IMR-90 (cell line): ENCODE measurements around the gene CT45A9. TPM values are rescaled to one million over a fixed set of nuclear protein-coding genes. Genes with fewer than 3 reads are reported as not detected.
"Not testable (repeated sequence)": the region's sequence is repeated elsewhere in the genome, so short reads cannot be mapped to it uniquely, and the experiment has no call there.

Experiments used
- ATAC-seq: fragments of 200-7000 bp; cut with Tn5 transposase; 2 replicates; pipeline ENCODE4 v1.9.1; 2020; ENCODE audit warnings: low read depth, mild to moderate bottlenecking, moderate library complexity
- BruUV-seq: library from RNA; stranded (reverse); fragments of 400-500 nt; replicated peaks from 2 replicates; lab custom pipeline; 2021; lab: Mats Ljungman, UMichigan
- CTCF ChIA-PET: fragments of 300-600 bp; formaldehyde crosslinking; extraction: SDS; loops from one replicate; lab custom pipeline; 2021; ENCODE audit warnings: antibody characterized with exemption; lab: Yijun Ruan, JAX
- POLR2A ChIA-PET: fragments of 300-600 bp; sonication (Branson Sonifier 250); formaldehyde crosslinking; loops from one replicate; lab custom pipeline; 2022; ENCODE audit warnings: antibody characterized with exemption; ENCODE audit not compliant: unreplicated experiment; lab: Charles Lee
- DNase-seq: peaks from one replicate; pipeline ENCODE4 v3.0.0; 2013
- H2AFZ ChIP-seq: replicated peaks from 2 replicates; pipeline ENCODE3; 2013; ENCODE audit warnings: low read length, mild to moderate bottlenecking; ENCODE audit not compliant: poor library complexity
- H2AK5ac ChIP-seq: 2 replicates; pipeline ENCODE4 v1.6.1; 2013; ENCODE audit warnings: low read depth, low read length, inconsistent platforms
- H2AK9ac ChIP-seq: replicated peaks from 2 replicates; pipeline ENCODE3; 2013; ENCODE audit warnings: mild to moderate bottlenecking, low read depth, low read length, moderate library complexity; ENCODE audit not compliant: poor library complexity
- H2BK120ac ChIP-seq: 2 replicates; pipeline ENCODE4 v1.6.1; 2013; ENCODE audit warnings: low read depth, low read length, inconsistent platforms
- H2BK15ac ChIP-seq: 3 replicates; pipeline ENCODE4 v1.6.1; 2013; ENCODE audit warnings: low read depth, low read length, inconsistent platforms
- H2BK20ac ChIP-seq: 2 replicates; pipeline ENCODE4 v1.6.1; 2013; ENCODE audit warnings: low read depth, mild to moderate bottlenecking, inconsistent platforms, low read length, moderate library complexity
- H2BK5ac ChIP-seq: 2 replicates; pipeline ENCODE4 v1.6.1; 2013; ENCODE audit warnings: mild to moderate bottlenecking, low read depth, low read length, inconsistent platforms; ENCODE audit not compliant: poor library complexity, severe bottlenecking
- H3K14ac ChIP-seq: replicated peaks from 2 replicates; pipeline ENCODE4 v1.6.1; 2013; ENCODE audit warnings: low read depth, low read length, inconsistent platforms
- H3K18ac ChIP-seq: 2 replicates; pipeline ENCODE4 v1.6.1; 2013; ENCODE audit warnings: low read depth, low read length, control low read depth
- H3K23ac ChIP-seq: 2 replicates; pipeline ENCODE4 v1.6.1; 2013; ENCODE audit warnings: low read depth, low read length, inconsistent platforms
- H3K27ac ChIP-seq: 2 replicates; pipeline ENCODE4 v1.5.1; 2013; ENCODE audit warnings: mild to moderate bottlenecking, control low read depth, low read length; ENCODE audit not compliant: insufficient read depth
- H3K27me3 ChIP-seq: 2 replicates; pipeline ENCODE4 v1.6.1; 2013; ENCODE audit warnings: low read length; ENCODE audit not compliant: control insufficient read depth, insufficient read depth
- H3K36me3 ChIP-seq: 2 replicates; pipeline ENCODE4 v1.6.1; 2013; ENCODE audit warnings: low read length, mixed read lengths; ENCODE audit not compliant: control insufficient read depth, insufficient read depth
- H3K4ac ChIP-seq: 2 replicates; pipeline ENCODE4 v1.6.1; 2013; ENCODE audit warnings: low read depth, low read length, inconsistent platforms
- H3K4me1 ChIP-seq: 2 replicates; pipeline ENCODE4 v1.6.1; 2013; ENCODE audit warnings: low read length, mixed read lengths; ENCODE audit not compliant: control insufficient read depth, insufficient read depth
- H3K4me2 ChIP-seq: 2 replicates; pipeline ENCODE4 v1.6.1; 2013; ENCODE audit warnings: low read depth, mild to moderate bottlenecking, control low read depth, low read length, moderate library complexity
- H3K4me3 ChIP-seq: 2 replicates; pipeline ENCODE4 v1.5.1; 2013; ENCODE audit warnings: low read depth, mild to moderate bottlenecking, control low read depth, low read length, moderate library complexity; ENCODE audit not compliant: insufficient read depth
- H3K56ac ChIP-seq: 2 replicates; pipeline ENCODE4 v1.6.1; 2013; ENCODE audit warnings: low read length, inconsistent platforms; ENCODE audit not compliant: insufficient read depth; ENCODE audit errors: extremely low read depth
- H3K79me1 ChIP-seq, 2 experiments: 2 replicates each; pipeline ENCODE4 v1.6.1; 2013; ENCODE audit warnings: low read length in 2 of 2, inconsistent platforms in 1 of 2, low read depth in 1 of 2
- H3K9ac ChIP-seq: 2 replicates; pipeline ENCODE4 v1.6.1; 2013; ENCODE audit warnings: low read depth, low read length, control low read depth
- H3K9me1 ChIP-seq: 2 replicates; pipeline ENCODE4 v1.6.1; 2013; ENCODE audit warnings: low read length, inconsistent platforms; ENCODE audit not compliant: insufficient read depth
- H3K9me3 ChIP-seq: 2 replicates; pipeline ENCODE4 v1.6.1; 2013; ENCODE audit warnings: low read length; ENCODE audit not compliant: control insufficient read depth, insufficient read depth
- H4K20me1 ChIP-seq: 2 replicates; pipeline ENCODE4 v1.6.1; 2013; ENCODE audit warnings: low read length, inconsistent platforms; ENCODE audit not compliant: insufficient read depth
- H4K5ac ChIP-seq: 2 replicates; pipeline ENCODE4 v1.6.1; 2013; ENCODE audit warnings: mild to moderate bottlenecking, low read depth, low read length, control low read depth
- H4K8ac ChIP-seq, 2 experiments: 2 replicates each; pipeline ENCODE4 v1.6.1; 2013; ENCODE audit warnings: low read depth in 2 of 2, low read length in 2 of 2, control low read depth in 1 of 2, inconsistent platforms in 1 of 2
- H4K91ac ChIP-seq: 2 replicates; pipeline ENCODE4 v1.6.1; 2013; ENCODE audit warnings: low read depth, low read length, inconsistent platforms; ENCODE audit not compliant: insufficient read depth
- WGBS, 2 experiments: methylation state at CpG; one replicate each; pipeline versions ENCODE4 v1.1.5 to v1.1.7; 2013; ENCODE audit warnings: missing lambda C conversion rate in 2 of 2; ENCODE audit not compliant: insufficient read length in 1 of 2; ENCODE audit errors: extremely low coverage in 2 of 2; 5-methylcytosine and 5-hydroxymethylcytosine counted together
- dilution Hi-C: fragments of 300-500 bp; cut with HindIII; formaldehyde crosslinking; loops from one replicate; pipeline ENCODE4 v1.14.3; 2018; ENCODE audit warnings: low sequenced_read_pairs; ENCODE audit not compliant: unreplicated experiment
- in situ Hi-C: fragments of 300-500 bp; cut with MboI; formaldehyde crosslinking; loops from 3 replicates; pipeline ENCODE4 v1.14.3; 2019; ENCODE audit warnings: low sequenced_read_pairs, inconsistent platforms, mixed read lengths
- intact Hi-C: fragments of 100-400 bp; cut with micrococcal nuclease; formaldehyde crosslinking; loops from 2 replicates; pipeline ENCODE4 v1.10.0; 2022
- polyA plus RNA-seq, 3 experiments: library from polyadenylated mRNA; depleted of rRNA; stranded (reverse); fragments of >200 nt; gene quantifications; 2 replicates each; pipeline ENCODE4 v1.2.3, GENCODE V29; 2012; ENCODE audit warnings: low replicate concordance in 1 of 3
- total RNA-seq: library from RNA; depleted of rRNA; stranded (reverse); fragments of >200 nt; gene quantifications from 2 replicates; pipeline ENCODE4 v1.2.3, GENCODE V29; 2012; rRNA removed

The CT45A9 gene
- total and polyA plus RNA-seq, 2 of the 4 experiments (the other 2 are of a cell fraction) = not detected

DNA sequence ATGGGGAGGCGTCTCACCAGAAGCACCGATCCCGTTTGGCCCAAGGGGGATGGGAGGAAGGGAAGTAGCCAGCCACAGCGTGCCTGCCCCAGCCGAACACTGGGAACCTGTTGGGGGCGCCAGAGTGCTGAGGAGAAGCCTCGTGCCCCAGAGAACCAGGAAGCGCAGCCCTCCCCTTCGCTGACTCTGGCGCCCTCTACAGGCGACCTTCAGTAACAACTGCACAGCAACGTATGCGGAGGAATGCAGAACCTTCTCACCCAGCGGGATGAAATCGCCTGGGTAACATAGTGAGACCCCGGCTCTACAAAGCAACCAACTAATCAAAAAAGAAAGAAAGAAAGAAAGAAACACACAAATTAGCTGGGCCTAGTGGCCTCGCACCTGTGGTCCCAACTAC, 51.7 kb downstream of the CT45A9 start, which contains the start of gene CT45A2:
Gene CT45A2 (minus strand): TSS at position 101 of the 400 bp plus-strand sequence. CDS start 3,747 bp downstream, outside the sequence.
- H3K18ac ChIP-seq, H3K4me1 ChIP-seq, H4K20me1 ChIP-seq, DNase-seq, H2BK120ac ChIP-seq, POLR2A ChIA-PET, H4K8ac ChIP-seq, CTCF ChIA-PET, H2BK5ac ChIP-seq, in situ Hi-C loops, H2AFZ ChIP-seq, H3K9me1 ChIP-seq, ATAC-seq, H3K79me1 ChIP-seq, H3K27me3 ChIP-seq, H3K56ac ChIP-seq, H3K27ac ChIP-seq, dilution Hi-C loops, H3K14ac ChIP-seq, H3K9ac ChIP-seq, H4K91ac ChIP-seq, H3K4me3 ChIP-seq, H3K36me3 ChIP-seq, H3K23ac ChIP-seq, BruUV-seq, H2AK9ac ChIP-seq, H4K5ac ChIP-seq, H3K4me2 ChIP-seq, H3K9me3 ChIP-seq, H2BK15ac ChIP-seq, H2AK5ac ChIP-seq, H3K4ac ChIP-seq, intact Hi-C loops, H2BK20ac ChIP-seq: not testable (repeated sequence)
- WGBS, 2 experiments = no CpG with 5 or more reads among the region's 17 CpGs

Other genes starting within 250 kb of the CT45A9 start
- not detected in 2 replicates for gene CT45A1, start 158.2 kb downstream of the CT45A9 start, total RNA-seq
- not detected in 2 replicates for gene CT45A1, start 158.2 kb downstream of the CT45A9 start, polyA plus RNA-seq (2012; rRNA removed)
- gene CT45A3, start 103.6 kb downstream of the CT45A9 start, total RNA-seq = not detected in 2 replicates
- not detected in 2 replicates for gene CT45A3, start 103.6 kb downstream of the CT45A9 start, polyA plus RNA-seq (2012; rRNA removed)
- not detected in 2 replicates for gene CT45A5, start 86.3 kb downstream of the CT45A9 start, total RNA-seq
- gene CT45A5, start 86.3 kb downstream of the CT45A9 start, polyA plus RNA-seq (2012; rRNA removed) = not detected in 2 replicates
- gene CT45A6, start 69.0 kb downstream of the CT45A9 start, total RNA-seq = not detected in 2 replicates
- gene CT45A6, start 69.0 kb downstream of the CT45A9 start, polyA plus RNA-seq (2012; rRNA removed) = not detected in 2 replicates
- not detected in 2 replicates for gene CT45A2, start 51.8 kb downstream of the CT45A9 start, total RNA-seq
- gene CT45A2, start 51.8 kb downstream of the CT45A9 start, polyA plus RNA-seq (2012; rRNA removed) = not detected in 2 replicates
- gene CT45A7, start 34.5 kb downstream of the CT45A9 start, total RNA-seq = not detected in 2 replicates
- not detected in 2 replicates for gene CT45A7, start 34.5 kb downstream of the CT45A9 start, polyA plus RNA-seq (2012; rRNA removed)
- not detected in 2 replicates for gene CT45A8, start 17.3 kb downstream of the CT45A9 start, total RNA-seq
- gene CT45A8, start 17.3 kb downstream of the CT45A9 start, polyA plus RNA-seq (2012; rRNA removed) = not detected in 2 replicates
- gene CT45A10, start 21.6 kb upstream of the CT45A9 start, total RNA-seq = not detected in 2 replicates
- not detected in 2 replicates for gene CT45A10, start 21.6 kb upstream of the CT45A9 start, polyA plus RNA-seq (2012; rRNA removed)
- gene SAGE1, start 21.9 kb upstream of the CT45A9 start, total RNA-seq = not detected in 2 replicates
- not detected in 2 replicates for gene SAGE1, start 21.9 kb upstream of the CT45A9 start, polyA plus RNA-seq (2012; rRNA removed)
- 7.5 and 18.6 TPM in 2 replicates for gene MMGT1, start 102.2 kb upstream of the CT45A9 start, total RNA-seq
- gene MMGT1, start 102.2 kb upstream of the CT45A9 start, polyA plus RNA-seq (2012; rRNA removed) = 6.5 and 8.1 TPM in 2 replicates
- gene SLC9A6, start 113.6 kb upstream of the CT45A9 start, total RNA-seq = 19.0 and 25.0 TPM in 2 replicates
- gene SLC9A6, start 113.6 kb upstream of the CT45A9 start, polyA plus RNA-seq (2012; rRNA removed) = 5.2 and 6.9 TPM in 2 replicates